HG03045 (cell line): ENCODE measurements around the gene LNX1.

Source experiments
- ATAC-seq: cut with Tn5 transposase; IDR thresholded peaks from one replicate; pipeline ENCODE4 v1.9.1; 2021; ENCODE audit warnings: mild to moderate bottlenecking, moderate library complexity; ENCODE audit not compliant: unreplicated experiment

Gene LNX1

GRCh38 chr4:53591372-53591892 is at the start of gene LNX1:
LNX1 (minus strand) TSS chr4:53591486; CDS start chr4:53574002, 17,484 bp downstream.
- no peak for ATAC-seq

- peak; percentile 55 for ATAC-seq
Measured at GRCh38 chr4:53640576-53641453, 49.5 kb upstream of the LNX1 start.

GRCh38 chr4:53638919-53639318 is 47.6 kb upstream of the LNX1 start:
- ATAC-seq: no peak

GRCh38 chr4:53637348-53637747 is 46.1 kb upstream of the LNX1 start:
- no peak for ATAC-seq

DNA sequence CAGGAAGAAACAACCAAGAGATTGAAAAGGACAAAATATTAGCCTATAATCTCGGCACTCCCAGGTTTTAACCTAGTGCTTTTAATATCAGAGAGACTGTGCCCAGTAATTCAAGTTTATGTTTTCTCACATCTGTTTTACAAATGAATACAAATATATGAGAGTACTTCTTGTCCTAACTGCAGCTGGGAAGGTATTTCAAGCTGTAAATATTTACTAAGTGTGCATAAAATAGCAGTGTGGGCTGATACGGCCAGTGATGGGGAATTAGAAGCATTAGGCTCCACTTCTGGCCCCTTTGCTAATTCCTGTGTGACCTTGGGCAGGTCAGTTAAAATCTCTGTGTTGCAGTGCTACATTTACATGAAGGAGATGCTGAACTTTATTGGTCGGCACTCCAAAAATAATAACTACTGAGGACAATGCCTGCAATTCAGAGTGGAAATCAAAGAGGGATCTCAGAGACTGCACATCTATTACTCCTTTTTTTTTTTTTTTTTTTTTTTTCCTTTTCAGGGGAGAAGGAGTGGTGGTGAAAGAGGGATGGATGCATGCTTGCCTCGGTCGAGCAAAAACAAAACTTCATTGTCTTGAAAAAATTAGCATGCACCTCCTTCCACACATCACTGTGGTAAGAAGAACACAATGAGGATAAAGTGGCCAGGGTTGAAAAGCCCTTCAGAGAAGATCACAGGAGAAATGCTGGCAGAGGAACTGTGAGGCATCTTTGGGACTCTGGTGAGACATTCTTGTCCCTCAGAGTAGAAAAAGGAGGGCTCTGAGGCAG is 44.6 kb upstream of the LNX1 start:
- ATAC-seq: no peak

- ATAC-seq: no peak
Measured at GRCh38 chr4:53633608-53634007, 42.3 kb upstream of the LNX1 start.

GRCh38 chr4:53629296-53629695 is 38.0 kb upstream of the LNX1 start:
- ATAC-seq: no peak

GRCh38 chr4:53626491-53626890 is 35.2 kb upstream of the LNX1 start:
- no peak for ATAC-seq

DNA sequence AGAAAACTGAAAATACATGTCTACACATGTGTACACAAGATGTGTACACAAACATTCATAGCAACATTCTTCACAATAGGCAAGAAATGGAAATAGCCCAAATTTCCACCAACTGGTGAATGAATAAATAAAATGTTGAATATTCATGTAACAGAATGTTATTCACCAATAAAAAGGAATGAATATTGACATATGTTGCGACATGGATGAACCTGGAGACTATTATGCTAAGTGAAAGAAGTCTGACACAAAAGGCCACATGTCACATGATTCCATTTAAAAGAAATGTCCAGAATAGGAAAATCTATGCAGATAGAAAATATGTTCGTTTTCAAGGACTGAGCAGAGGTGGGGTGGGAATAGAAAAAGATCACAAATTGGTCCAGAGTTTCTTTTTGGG is 34.6 kb upstream of the LNX1 start:
- no peak for ATAC-seq

GRCh38 chr4:53622739-53623151 is 31.5 kb upstream of the LNX1 start:
- no peak for ATAC-seq

- ATAC-seq: no peak
Measured at GRCh38 chr4:53620956-53621355, 29.7 kb upstream of the LNX1 start.

GRCh38 chr4:53619431-53619830 is 28.1 kb upstream of the LNX1 start:
- ATAC-seq: no peak

- ATAC-seq: no peak
Measured at GRCh38 chr4:53618321-53618720, 27.0 kb upstream of the LNX1 start.

- ATAC-seq: no peak
Measured at GRCh38 chr4:53617101-53617680, 25.9 kb upstream of the LNX1 start.

- ATAC-seq: no peak
Measured at GRCh38 chr4:53616219-53616618, 24.9 kb upstream of the LNX1 start.

GRCh38 chr4:53614591-53614990 is 23.3 kb upstream of the LNX1 start:
- ATAC-seq: no peak

GRCh38 chr4:53613428-53613827 is 22.1 kb upstream of the LNX1 start:
- ATAC-seq: no peak

- no peak for ATAC-seq
Measured at GRCh38 chr4:53608649-53609048, 17.4 kb upstream of the LNX1 start.

GRCh38 chr4:53608242-53608641 is 17.0 kb upstream of the LNX1 start:
- no peak for ATAC-seq

DNA sequence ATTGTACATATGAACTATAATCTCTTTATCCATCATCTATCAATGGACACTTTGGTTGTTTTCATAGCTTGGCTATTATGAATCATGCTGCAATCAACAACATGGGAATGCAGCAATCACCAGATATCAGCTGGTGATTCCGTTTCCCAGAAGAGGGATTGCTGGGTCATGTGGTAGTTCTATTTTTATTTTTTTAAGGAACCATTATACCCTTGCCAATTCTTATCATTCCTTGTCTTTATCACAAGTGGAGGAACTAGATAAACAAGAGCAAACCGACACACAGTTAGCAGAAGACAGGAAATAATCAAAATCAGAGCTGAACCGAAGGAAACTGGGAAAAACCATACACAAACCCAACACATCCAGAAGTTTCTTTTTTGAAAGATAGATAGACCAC is 14.5 kb upstream of the LNX1 start:
- ATAC-seq: no peak

GRCh38 chr4:53602390-53602789 is 11.1 kb upstream of the LNX1 start:
- ATAC-seq: no peak
